Fibroblast of upper back skin (primary cell): ENCODE data around the gene AHRR.

Experiments
- DNase-seq: peaks from one replicate; pipeline ENCODE4 v3.0.0-alpha.2; 2013

AHRR gene

GRCh38 chr5:446066-446882, 124.8 kb downstream of the AHRR start:
- no peak for DNase-seq

DNA sequence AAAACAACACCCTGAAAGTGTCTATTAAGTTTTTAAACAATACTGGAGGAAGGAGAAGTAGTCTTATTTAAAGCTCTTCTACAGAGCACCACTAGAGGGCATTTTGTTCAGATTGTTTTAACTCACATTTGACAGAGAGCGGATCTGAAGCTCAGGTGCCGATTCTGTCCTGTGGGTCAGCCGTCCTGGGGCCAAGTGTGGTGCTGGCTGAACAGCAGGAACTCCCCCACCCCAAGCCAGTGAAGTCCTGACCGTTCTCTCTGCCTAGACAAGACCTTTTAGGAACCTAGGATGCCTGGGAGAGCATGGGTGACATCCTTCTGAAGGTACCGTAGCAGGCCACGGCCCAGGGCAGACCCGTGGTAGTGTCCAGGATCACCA, 125.4 kb downstream of the AHRR start:
- peak; percentile 25 for DNase-seq

DNA sequence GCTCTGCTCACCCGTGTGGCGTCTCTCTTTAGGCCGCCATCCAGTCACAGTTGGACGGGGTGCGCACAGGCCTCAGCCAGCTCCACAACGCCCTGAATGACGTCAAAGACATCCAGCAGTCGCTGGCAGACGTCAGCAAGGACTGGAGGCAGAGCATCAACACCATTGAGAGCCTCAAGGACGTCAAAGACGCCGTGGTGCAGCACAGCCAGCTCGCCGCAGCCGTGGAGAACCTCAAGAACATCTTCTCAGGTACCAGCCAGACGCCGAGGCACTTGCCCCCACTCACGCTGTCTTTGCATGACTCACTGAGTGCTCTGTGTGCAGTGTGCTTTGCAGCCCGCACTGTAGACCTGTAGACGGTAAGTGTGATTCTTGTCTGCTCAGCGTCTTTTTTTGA, 126.0 kb downstream of the AHRR start:
- DNase-seq, result no peak

- no peak for DNase-seq
Observed at GRCh38 chr5:448061-448765, 126.7 kb downstream of the AHRR start.

- DNase-seq, result no peak
Observed at GRCh38 chr5:448766-449090, 127.2 kb downstream of the AHRR start.

- no peak for DNase-seq
Observed at GRCh38 chr5:449151-449550, 127.6 kb downstream of the AHRR start.

DNA sequence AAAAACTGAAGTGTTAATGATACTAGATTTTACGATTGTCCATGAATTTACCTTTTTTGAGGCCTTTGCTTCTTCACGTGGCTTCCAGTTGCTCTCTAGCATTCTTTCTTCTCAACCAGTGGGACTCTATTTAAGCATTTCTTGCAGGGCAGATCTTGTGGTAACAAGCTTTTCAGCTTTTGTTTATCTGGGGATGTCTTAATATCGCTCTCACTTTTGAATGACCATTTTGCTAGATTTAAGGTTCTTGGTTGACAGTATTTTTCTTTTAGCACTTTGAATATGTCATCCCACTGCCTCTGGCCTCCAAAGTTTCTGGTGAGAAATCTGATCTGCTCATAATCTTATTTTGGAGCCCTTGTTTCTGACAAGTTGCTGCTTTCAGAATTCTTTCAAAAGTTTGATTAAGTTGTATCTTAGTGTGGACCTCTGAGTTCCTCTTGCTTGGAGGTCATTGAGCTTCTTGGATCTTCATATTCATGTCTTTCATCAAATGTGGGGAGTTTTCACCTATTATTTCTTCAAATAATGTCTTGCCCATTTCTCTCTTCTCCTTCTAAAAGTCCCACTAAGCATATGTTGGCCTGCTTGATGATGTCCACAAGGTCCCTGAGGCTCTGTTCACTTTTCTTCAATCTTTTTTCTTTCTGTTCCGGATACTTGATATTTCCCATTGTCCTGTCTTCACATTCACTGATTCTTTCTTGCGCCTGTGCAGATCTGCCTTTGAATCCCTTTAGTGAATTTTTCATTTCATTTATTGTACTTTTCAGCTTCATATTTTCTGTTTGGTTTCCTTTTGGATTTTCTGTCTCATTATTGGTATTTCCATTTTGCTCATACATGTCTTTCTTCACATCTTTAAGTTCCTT, 130.3 kb downstream of the AHRR start:
- DNase-seq, result no peak

DNA sequence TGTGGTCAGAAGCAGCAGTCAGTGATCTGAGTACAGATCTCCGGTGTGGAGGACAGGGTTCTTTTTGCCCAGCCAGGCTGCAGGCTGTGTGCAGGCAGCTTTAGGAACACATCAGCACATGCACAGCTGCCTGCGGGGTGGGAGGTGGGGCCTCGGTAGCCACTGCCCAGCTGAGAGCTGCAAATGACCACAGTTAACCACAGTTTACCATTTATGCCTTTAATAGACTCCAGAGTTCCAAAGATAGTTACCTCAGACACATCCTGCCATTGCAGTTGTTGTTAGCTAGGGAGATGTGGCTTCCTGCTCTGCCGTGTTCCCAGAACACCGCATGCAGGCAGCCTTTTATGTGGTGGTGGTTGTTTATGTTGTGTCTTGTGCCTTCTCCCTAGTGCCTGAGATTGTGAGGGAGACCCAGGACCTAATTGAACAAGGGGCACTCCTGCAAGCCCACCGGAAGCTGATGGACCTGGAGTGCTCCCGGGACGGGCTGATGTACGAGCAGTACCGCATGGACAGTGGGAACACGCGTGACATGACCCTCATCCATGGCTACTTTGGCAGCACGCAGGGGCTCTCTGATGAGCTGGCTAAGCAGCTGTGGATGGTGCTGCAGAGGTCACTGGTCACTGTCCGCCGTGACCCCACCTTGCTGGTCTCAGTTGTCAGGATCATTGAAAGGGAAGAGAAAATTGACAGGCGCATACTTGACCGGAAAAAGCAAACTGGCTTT, 131.6 kb downstream of the AHRR start:
- no peak for DNase-seq

DNA sequence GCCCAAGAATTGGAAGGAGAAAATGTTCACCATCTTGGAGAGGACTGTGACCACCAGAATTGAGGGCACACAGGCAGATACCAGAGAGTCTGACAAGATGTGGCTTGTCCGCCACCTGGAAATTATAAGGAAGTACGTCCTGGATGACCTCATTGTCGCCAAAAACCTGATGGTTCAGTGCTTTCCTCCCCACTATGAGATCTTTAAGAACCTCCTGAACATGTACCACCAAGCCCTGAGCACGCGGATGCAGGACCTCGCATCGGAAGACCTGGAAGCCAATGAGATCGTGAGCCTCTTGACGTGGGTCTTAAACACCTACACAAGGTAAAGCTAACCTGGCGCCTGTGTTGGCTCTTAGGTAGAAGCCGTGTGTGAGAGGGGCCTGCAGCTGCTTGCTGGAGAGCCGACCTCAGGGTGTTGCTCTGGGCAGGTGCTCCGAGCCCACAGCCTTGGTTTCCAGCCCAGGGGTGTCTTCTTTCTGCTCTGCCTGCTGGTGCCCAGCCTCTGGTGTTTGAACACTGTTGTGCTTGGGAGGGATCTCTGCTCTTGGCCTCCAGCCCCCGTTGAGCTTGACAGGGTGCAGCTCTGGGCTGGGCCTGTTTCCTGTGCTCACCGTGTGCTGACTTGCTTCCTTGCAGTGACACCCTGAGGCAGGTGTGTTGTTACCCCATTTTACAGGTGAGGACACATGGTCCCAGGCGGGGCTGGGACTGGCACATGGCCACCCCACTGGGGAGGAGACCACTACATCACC, 132.4 kb downstream of the AHRR start:
- no peak for DNase-seq

GRCh38 chr5:454936-455335, 133.4 kb downstream of the AHRR start:
- DNase-seq, result no peak

DNA sequence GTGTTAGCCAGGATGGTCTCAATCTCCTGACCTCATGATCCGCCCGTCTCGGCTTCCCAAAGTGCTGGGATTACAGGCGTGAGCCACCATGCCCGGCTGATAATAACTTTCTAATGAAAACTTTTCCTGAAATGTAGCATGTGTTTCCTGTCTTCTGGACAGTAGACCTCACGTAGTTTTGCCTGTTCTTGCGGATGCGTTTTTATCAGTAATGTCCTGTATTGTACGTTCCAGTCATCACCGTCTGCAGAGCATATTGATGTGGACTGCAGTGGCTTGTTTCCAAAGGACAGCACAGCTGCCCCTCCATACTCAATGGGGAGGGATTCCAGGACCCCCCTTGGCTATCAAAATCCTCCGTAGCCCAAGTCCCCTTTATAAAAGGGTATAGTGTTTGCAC, 134.3 kb downstream of the AHRR start:
- DNase-seq, result no peak

GRCh38 chr5:456351-457194, 135.1 kb downstream of the AHRR start:
- no peak for DNase-seq

GRCh38 chr5:457195-457961, 135.9 kb downstream of the AHRR start:
- no peak for DNase-seq

GRCh38 chr5:458547-459353, 137.2 kb downstream of the AHRR start:
- no peak for DNase-seq

- DNase-seq, result no peak
Observed at GRCh38 chr5:459562-460272, 138.2 kb downstream of the AHRR start.

GRCh38 chr5:460273-460625, 138.7 kb downstream of the AHRR start:
- DNase-seq, result no peak

- DNase-seq, result no peak
Observed at GRCh38 chr5:462051-462481, 140.6 kb downstream of the AHRR start.

DNA sequence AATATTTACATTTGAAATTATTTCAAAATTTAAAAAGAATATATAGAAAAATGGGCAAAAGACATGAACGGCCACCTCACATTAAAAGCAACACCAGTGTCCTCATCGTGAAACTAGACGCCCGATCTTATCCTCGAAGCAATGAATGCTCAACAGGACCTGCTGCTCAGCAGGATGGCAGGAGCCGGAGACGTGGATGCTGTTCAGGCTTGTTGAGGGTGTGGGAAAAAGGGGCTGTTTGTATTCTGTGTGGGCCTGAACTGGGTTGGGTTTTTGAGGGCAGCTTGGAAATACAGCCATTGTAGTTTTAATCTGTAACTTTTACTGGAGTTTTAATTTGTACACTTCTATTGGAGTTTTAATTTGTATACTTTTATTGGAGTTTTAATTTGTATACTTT, 141.8 kb downstream of the AHRR start:
- no peak for DNase-seq

DNA sequence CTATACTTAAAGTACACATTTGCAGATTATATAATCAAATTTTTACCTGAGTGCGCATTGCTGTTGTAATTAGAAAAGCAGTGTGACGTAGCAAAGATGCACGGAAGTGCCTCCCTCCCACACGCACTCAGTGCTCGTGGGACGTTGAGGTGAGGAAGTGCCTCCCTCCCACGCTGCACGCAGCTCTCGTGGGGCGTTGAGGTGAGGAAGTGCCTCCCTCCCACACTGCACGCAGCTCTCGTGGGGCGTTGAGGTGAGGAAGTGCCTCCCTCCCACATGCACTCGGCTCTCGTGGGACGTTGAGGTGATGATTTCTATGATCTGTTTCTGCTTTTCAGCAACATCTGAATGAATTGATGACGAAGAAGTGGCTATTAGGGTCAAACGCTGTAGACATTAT, 142.4 kb downstream of the AHRR start:
- DNase-seq, result no peak
